ENCODE results near the gene MIB1.

- TF ChIP-seq POLR2A (IDR thresholded peaks at IDR 0.05) (no peak), CTCF (IDR thresholded peaks at IDR 0.05) (no peak)
These were observed 19.7 kb downstream of the MIB1 start for GRCh38 chr18:21760321-21760720.
